Ishikawa (cell line): ENCODE data around the gene CAMK1G.

Source experiments
- CEBPB ChIP-seq: IDR thresholded peaks from 2 replicates; pipeline ENCODE4 v1.6.1; 2012
- CREB1 ChIP-seq: IDR thresholded peaks from 2 replicates; pipeline ENCODE4 v1.6.1; 2012; ENCODE audit warnings: low read depth
- EGR1 ChIP-seq: IDR thresholded peaks from 2 replicates; pipeline ENCODE4 v1.6.1; 2012
- EP300 ChIP-seq: IDR thresholded peaks from 2 replicates; pipeline ENCODE4 v1.6.1; 2012; ENCODE audit warnings: borderline replicate concordance
- FOXM1 ChIP-seq: IDR thresholded peaks from 2 replicates; pipeline ENCODE4 v1.6.1; 2012; ENCODE audit warnings: low read depth, borderline replicate concordance
- NFIC ChIP-seq: IDR thresholded peaks from 2 replicates; pipeline ENCODE4 v1.6.1; 2012
- RAD21 ChIP-seq: IDR thresholded peaks from 2 replicates; pipeline ENCODE4 v1.6.1; 2012; ENCODE audit warnings: low read depth
- TAF1 ChIP-seq: IDR thresholded peaks from 2 replicates; pipeline ENCODE4 v1.6.1; 2012; ENCODE audit warnings: low read depth, mild to moderate bottlenecking
- TCF12 ChIP-seq: IDR thresholded peaks from 2 replicates; pipeline ENCODE4 v1.6.1; 2012; ENCODE audit warnings: low read depth
- TEAD4 ChIP-seq: IDR thresholded peaks from 2 replicates; pipeline ENCODE4 v1.6.1; 2012
- YY1 ChIP-seq: IDR thresholded peaks from 2 replicates; pipeline ENCODE4 v1.6.1; 2012; ENCODE audit warnings: low read depth
- ZBTB7A ChIP-seq: IDR thresholded peaks from 2 replicates; pipeline ENCODE4 v1.6.1; 2012; ENCODE audit warnings: low read depth
- TF ChIP-seq, protein P1 (sequence below): IDR thresholded peaks from 2 replicates; pipeline ENCODE4 v1.6.1; 2012; ENCODE audit warnings: low read depth, mild to moderate bottlenecking
- TF ChIP-seq, protein P2 (sequence below): IDR thresholded peaks from 2 replicates; pipeline ENCODE4 v1.6.1; 2012
- TF ChIP-seq, protein P3 (sequence below): IDR thresholded peaks from 2 replicates; pipeline ENCODE4 v1.6.1; 2012

Gene CAMK1G

DNA sequence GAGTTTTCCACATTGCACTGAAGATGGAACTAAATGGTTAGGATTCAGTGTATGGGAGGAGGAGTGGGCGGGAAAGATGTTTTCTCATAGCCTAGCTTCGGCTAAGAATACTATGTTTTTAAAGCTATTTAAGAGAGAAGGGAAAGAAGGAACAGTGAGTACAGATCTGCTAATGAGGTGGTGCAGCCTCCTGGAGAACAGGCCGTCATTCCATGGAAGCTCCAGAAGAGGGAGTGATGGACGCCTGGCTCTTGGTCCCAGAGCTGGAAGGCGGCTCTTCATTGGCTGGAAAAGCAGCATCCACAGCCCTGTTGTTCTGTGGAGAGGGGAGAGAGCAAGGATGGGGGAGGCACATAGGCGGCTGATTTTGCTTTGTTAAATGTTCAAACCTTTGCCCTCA is 6.9 kb downstream of the CAMK1G start:
- TF ChIP-seq TCF12: no peak

DNA sequence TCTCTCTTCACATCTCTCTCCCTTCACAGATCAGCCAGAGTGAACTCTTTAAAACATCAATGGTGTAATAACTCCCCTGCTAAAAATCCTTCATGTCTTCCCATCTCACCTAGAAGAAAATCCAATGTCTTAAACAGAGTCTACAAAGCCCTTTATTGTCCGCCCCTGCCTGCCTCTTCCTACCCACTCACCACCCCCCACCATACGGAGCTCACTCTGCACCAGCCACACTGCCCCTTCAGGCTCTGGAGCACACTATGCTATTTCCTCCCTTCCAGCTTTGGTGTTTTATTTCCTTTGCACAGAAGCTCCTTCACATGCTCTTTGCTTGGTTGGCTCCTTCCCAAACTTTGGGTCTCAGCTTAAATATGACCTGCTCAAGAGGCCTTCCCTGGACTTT is 10.2 kb downstream of the CAMK1G start:
- TF ChIP-seq CREB1: no peak
- TF ChIP-seq, protein P1, sequence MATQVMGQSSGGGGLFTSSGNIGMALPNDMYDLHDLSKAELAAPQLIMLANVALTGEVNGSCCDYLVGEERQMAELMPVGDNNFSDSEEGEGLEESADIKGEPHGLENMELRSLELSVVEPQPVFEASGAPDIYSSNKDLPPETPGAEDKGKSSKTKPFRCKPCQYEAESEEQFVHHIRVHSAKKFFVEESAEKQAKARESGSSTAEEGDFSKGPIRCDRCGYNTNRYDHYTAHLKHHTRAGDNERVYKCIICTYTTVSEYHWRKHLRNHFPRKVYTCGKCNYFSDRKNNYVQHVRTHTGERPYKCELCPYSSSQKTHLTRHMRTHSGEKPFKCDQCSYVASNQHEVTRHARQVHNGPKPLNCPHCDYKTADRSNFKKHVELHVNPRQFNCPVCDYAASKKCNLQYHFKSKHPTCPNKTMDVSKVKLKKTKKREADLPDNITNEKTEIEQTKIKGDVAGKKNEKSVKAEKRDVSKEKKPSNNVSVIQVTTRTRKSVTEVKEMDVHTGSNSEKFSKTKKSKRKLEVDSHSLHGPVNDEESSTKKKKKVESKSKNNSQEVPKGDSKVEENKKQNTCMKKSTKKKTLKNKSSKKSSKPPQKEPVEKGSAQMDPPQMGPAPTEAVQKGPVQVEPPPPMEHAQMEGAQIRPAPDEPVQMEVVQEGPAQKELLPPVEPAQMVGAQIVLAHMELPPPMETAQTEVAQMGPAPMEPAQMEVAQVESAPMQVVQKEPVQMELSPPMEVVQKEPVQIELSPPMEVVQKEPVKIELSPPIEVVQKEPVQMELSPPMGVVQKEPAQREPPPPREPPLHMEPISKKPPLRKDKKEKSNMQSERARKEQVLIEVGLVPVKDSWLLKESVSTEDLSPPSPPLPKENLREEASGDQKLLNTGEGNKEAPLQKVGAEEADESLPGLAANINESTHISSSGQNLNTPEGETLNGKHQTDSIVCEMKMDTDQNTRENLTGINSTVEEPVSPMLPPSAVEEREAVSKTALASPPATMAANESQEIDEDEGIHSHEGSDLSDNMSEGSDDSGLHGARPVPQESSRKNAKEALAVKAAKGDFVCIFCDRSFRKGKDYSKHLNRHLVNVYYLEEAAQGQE: no peak
- TF ChIP-seq, protein P2, sequence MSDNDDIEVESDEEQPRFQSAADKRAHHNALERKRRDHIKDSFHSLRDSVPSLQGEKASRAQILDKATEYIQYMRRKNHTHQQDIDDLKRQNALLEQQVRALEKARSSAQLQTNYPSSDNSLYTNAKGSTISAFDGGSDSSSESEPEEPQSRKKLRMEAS: no peak
- no peak for TF ChIP-seq EP300
- no peak for TF ChIP-seq CEBPB
- no peak for TF ChIP-seq TCF12
- no peak for TF ChIP-seq YY1
- no peak for TF ChIP-seq ZBTB7A
- TF ChIP-seq RAD21: no peak
- no peak for TF ChIP-seq TAF1
- TF ChIP-seq, protein P3, sequence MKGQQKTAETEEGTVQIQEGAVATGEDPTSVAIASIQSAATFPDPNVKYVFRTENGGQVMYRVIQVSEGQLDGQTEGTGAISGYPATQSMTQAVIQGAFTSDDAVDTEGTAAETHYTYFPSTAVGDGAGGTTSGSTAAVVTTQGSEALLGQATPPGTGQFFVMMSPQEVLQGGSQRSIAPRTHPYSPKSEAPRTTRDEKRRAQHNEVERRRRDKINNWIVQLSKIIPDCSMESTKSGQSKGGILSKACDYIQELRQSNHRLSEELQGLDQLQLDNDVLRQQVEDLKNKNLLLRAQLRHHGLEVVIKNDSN: no peak
- TF ChIP-seq FOXM1: no peak
- no peak for TF ChIP-seq EGR1
- no peak for TF ChIP-seq NFIC
- TF ChIP-seq TEAD4: no peak

DNA sequence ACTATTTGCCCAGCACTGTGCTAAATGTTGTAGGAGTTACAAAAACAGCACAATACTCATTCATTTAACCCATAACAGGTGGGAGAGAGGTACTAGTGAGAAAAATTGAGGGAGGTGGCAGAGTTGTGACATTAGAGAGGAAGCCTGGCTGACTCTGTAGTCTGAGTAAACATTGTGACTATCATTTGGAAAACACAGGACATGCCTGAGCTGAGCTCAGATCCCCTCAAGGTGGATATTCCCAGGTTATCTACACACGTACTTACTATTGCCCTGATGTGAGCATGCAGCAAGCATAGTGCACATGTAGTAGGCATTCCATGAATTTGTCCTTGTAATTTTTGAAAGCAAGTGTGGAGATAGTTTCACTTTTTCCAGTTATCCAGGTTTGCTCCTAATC is 10.9 kb downstream of the CAMK1G start:
- TF ChIP-seq CEBPB (no peak), TAF1 (no peak), TCF12 (no peak), EGR1 (no peak), TEAD4 (no peak), RAD21 (no peak), CREB1 (no peak), YY1 (no peak), ZBTB7A (no peak), NFIC (no peak), EP300 (no peak), FOXM1 (no peak)
- TF ChIP-seq, protein P3: no peak
- TF ChIP-seq, protein P2: no peak
- TF ChIP-seq, protein P1: no peak

DNA sequence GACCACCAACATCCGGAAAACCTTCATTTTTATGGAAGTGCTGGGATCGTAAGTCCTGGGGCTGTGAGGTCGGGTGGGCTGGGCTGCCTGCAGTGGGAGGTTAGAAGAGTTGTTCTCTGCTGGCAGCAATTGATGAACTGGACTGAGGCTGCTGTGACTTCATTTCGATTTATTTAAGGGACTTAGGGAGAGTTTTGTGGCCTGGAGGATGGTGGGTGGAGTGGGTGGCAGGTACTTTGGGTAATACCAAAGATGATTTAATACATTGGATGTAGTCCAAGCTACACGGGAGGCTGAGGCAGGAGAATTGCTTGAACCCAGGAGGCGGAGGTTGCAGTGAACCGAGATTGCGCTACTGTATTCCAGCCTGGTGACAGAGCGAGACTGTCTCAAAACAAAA is 11.5 kb downstream of the CAMK1G start:
- TF ChIP-seq FOXM1: no peak
- TF ChIP-seq EGR1: no peak
- no peak for TF ChIP-seq TAF1
- TF ChIP-seq, protein P2: no peak
- no peak for TF ChIP-seq ZBTB7A
- TF ChIP-seq YY1: no peak
- TF ChIP-seq NFIC: no peak
- TF ChIP-seq CREB1: no peak

DNA sequence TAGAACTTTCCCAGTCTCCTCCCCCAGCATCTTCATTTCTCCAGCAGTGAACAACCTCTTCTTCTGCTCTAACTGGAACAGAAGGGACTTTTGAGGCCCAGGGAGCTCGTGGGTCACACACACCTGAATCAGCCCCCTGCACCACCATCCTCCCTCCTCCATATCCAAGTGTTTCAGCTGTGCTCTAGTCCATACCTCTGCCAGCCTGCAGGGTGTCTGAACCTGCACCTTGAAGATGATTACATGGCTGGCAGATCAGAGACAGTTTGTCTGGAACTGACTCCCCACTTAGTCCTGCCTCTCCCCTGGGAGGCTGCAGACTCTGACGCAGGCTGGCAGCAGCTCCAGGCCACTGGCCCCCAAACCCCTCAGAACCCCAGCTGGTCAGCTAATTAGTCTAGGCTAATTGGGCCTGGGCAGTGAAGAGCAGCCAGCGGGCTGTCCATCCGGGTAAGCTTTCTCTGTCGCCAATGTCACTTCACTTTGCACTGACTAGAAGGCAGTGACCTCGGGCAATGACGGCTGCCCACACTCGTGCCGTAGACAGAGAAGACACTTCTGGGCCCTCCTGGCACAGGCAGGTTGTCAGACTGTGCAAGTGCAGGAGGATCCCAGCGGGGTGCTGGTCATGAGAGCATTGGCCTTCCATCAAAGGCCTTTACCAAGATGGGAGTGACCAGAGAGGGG is 12.2 kb downstream of the CAMK1G start:
- TF ChIP-seq TCF12 (no peak), CEBPB (no peak), NFIC (no peak), FOXM1 (no peak), TEAD4 (no peak), EP300 (no peak)
- TF ChIP-seq, protein P2: no peak

DNA sequence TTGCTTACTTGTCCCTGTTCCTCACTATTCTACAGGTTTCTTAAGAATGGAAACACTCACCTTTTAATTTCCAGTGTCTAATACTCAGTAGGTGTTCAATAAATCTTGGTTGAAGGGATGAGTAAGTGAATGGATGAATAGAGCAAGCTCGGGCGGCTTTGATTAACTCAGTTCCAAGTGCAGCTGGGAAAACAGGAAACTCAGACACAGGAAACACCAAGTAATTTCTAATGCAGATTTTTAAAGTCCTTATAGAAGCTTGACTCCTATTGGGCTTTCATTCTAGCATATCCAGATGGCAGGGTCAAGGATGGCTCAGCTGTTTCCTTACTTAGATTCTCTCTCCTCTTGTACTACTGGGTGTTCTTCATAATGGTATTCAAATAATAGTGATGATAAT is 14.0 kb downstream of the CAMK1G start:
- TF ChIP-seq FOXM1: no peak
- no peak for TF ChIP-seq EP300
- TF ChIP-seq CREB1: no peak
- TF ChIP-seq, protein P3: no peak
- no peak for TF ChIP-seq NFIC
- TF ChIP-seq ZBTB7A: no peak
- TF ChIP-seq, protein P2: no peak
- no peak for TF ChIP-seq RAD21
- TF ChIP-seq, protein P1: no peak
- TF ChIP-seq CEBPB: no peak
- TF ChIP-seq TEAD4: no peak
- no peak for TF ChIP-seq TAF1
- TF ChIP-seq TCF12: no peak
- no peak for TF ChIP-seq EGR1
- no peak for TF ChIP-seq YY1
